LNCaP clone FGC (cell line): ENCODE results near the gene SCUBE2.

Experiments
- DNase-seq: peaks from one replicate; pipeline ENCODE4 v3.0.0-alpha.2; 2011; ENCODE audit warnings: low read depth
- H3K4me3 ChIP-seq: 2 replicates; pipeline ENCODE4 v1.5.1; 2011; ENCODE audit warnings: mild to moderate bottlenecking, low read depth, low read length, control low read depth
- CTCF ChIP-seq: IDR thresholded peaks from 2 replicates; pipeline ENCODE4 v1.5.1; 2012; ENCODE audit warnings: mild to moderate bottlenecking; ENCODE audit not compliant: control insufficient read depth, insufficient read depth; ENCODE audit errors: extremely low read depth

The SCUBE2 gene

GRCh38 chr11:9091044-9091922 is at the start of gene SCUBE2:
SCUBE2 (minus strand) TSS chr11:9091599; CDS start chr11:9091528, 71 bp downstream.
- no peak for DNase-seq
- no peak within 1 kb of the TSS for H3K4me3 ChIP-seq
- TF ChIP-seq CTCF: no peak

- H3K4me3 ChIP-seq: no peak overlapping the region
- TF ChIP-seq CTCF: no peak
- no peak for DNase-seq
Observed at GRCh38 chr11:9141186-9141585, 49.8 kb upstream of the SCUBE2 start.

GRCh38 chr11:9139628-9140357 is 48.4 kb upstream of the SCUBE2 start:
- TF ChIP-seq CTCF: no peak
- H3K4me3 ChIP-seq: no peak overlapping the region
- DNase-seq: no peak

- no peak overlapping the region for H3K4me3 ChIP-seq
- peak; percentile 87 for DNase-seq
- TF ChIP-seq CTCF: no peak
Observed at GRCh38 chr11:9138612-9139579, 47.5 kb upstream of the SCUBE2 start.

GRCh38 chr11:9138133-9138453 is 46.7 kb upstream of the SCUBE2 start:
- H3K4me3 ChIP-seq: no peak overlapping the region
- TF ChIP-seq CTCF: no peak
- no peak for DNase-seq

- DNase-seq: no peak
- peak; percentile 96 for TF ChIP-seq CTCF
- H3K4me3 ChIP-seq: no peak overlapping the region
Observed at GRCh38 chr11:9137293-9138132, 46.1 kb upstream of the SCUBE2 start.
